CD4-positive, alpha-beta T cell treated with Interleukin-15 for 1 hour (primary cell): ENCODE data around the gene RSKR.
"Not testable (repeated sequence)": the region's sequence is repeated elsewhere in the genome, so short reads cannot be mapped to it uniquely, and the experiment has no call there.

Source experiments
- DNase-seq: peaks from one replicate; pipeline ENCODE4 v3.0.0-alpha.2; 2020

The RSKR gene

DNA sequence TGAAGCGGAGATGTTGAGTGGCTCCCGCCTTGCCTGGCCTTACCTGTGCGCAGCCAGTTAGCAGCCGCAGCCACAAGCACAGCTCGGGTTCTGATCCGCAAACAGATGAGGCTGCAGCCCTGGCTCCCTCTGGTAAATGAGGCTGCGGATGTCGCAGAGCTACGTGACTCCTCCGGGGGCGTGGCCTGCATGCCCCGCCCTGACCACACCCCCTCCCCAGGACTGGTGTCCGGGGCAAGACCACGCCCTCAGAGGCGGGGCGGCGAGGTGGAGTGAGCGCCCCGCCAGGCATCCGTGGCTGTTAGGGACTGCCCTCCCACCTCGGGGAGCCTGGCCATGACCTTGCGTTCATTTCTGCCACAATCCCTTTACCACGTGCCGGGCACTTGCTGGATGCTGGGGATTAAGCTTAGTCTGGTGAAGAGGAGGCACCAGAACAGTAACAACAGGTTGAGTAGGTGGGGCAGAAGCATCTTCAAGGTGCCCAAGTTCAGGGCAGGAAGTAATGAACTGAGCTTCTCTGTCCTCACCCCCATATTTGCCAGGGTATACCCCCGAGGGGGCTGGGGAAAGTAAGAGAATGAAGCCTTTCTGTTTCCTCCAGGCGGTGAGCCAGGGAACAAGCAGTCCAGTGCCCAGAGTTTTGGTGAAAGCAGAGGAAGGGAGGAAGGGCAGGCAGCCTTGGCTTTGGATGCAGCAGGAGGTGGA is 37.1 kb downstream of the RSKR start, which contains the start of gene ALDOC:
TSS of gene ALDOC (minus strand) at position 138 of the 708 bp plus-strand sequence. CDS start 1,363 bp downstream, outside the sequence.
- DNase-seq: peak; percentile 98

GRCh38 chr17:28576016-28576415 is 38.0 kb downstream of the RSKR start:
- not testable (repeated sequence) for DNase-seq

GRCh38 chr17:28575126-28575795 is 38.7 kb downstream of the RSKR start:
- DNase-seq: no peak

DNA sequence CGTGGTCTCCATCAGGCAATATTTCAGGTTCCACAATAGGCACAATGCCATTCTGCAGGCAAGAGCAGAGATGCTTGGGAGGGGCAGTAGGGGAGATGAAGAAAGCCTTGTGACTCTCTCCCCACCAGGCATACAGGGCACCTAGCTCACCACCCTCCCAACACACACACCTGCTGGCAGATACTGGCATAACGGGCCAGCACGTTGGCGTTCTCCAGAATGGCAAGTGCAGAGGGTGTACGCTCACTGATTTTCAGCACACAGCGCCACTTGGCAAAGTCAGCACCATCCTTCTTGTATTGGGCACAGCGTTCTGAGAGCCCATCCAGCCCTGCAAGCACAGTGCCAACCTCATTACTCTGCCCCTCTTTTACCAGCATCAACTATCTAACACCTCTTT is 39.5 kb downstream of the RSKR start:
- DNase-seq: no peak

DNA sequence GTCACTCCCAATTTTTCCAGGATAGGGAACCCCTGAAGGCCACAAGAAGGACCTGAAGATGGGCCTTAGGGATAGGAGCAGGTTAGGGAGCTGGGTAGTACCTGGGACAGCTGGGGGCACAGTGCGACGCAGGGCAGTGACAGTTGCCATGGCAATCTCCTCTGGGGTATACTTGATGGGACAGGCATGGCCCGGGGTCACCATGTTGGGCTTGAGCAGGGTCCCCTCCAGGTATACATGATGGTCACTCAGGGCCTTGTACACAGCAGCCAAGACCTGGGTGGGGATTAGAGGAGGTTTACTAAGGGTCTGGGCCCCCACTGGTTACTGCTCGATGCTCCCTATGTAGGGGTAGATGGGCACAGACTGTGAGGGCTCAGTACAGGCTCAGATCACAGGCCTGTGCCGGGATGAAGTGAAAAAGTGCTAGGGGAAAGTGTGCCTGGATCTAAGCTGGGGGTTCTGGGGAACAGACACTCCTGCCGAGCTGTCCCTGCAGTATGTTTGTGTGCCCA is 40.0 kb downstream of the RSKR start:
- no peak for DNase-seq

DNA sequence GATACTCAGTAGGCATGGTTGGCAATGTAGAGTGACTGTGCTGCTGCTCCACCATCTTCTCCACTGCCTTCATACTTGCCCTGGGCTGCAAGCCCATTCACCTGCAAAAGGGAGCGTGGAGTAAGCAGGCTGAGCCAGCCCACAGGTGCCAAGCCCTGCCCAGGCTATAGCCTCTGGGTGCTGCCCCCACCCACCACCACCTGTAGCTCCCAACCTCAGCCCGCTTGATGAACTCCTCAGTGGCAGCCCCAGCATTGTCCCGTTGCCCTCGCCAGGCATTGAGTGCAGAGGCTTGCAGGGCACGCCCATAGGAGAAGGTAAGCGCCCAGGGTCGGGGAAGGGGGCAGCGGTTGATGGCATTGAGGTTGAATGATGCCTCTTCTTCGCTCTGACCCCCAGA is 40.5 kb downstream of the RSKR start:
- DNase-seq: no peak

GRCh38 chr17:28573040-28573380 is 41.0 kb downstream of the RSKR start:
- DNase-seq: no peak

GRCh38 chr17:28572259-28573039 is 41.5 kb downstream of the RSKR start:
- DNase-seq: no peak

DNA sequence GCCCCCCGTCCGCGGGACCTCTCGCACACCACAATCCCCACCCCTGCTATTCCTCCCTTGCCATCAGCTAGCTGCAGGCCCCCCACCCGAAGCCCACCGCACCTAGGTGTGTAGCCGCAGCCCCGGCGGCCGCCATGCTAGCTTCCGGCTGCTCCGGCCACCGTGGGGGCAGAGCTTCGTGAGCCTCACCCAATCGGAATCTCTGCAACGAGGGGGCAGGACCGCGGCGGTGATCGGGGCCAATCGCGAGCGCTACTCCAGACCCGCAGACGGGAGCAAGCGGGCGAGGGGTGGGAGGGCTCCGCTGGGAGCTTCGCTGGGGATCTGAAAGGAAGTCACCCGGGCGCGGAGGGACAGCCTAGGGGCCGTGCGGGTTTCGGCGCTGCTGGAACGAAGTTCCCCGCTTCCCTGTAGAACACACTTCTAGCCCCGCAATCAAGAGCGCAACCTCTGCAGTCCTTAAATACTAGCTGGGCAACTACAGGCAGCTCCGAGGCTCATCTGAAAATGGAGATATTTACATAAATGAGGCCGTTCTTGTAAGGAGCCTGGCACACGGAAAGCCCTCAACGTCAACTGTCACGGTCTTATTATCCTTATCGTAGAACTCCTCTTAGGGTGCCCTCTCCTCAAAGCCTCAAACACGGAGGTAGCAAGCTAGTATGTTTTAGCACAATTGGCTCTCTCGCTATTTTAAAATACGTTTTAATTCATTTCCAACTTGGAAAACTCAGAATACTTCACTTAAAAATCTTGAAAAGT is 42.4 kb downstream of the RSKR start, which contains the start of gene PIGS:
TSS of gene PIGS (minus strand) at position 164 of the 762 bp plus-strand sequence. CDS start at position 136, 28 bp downstream.
- DNase-seq: peak; percentile 89

DNA sequence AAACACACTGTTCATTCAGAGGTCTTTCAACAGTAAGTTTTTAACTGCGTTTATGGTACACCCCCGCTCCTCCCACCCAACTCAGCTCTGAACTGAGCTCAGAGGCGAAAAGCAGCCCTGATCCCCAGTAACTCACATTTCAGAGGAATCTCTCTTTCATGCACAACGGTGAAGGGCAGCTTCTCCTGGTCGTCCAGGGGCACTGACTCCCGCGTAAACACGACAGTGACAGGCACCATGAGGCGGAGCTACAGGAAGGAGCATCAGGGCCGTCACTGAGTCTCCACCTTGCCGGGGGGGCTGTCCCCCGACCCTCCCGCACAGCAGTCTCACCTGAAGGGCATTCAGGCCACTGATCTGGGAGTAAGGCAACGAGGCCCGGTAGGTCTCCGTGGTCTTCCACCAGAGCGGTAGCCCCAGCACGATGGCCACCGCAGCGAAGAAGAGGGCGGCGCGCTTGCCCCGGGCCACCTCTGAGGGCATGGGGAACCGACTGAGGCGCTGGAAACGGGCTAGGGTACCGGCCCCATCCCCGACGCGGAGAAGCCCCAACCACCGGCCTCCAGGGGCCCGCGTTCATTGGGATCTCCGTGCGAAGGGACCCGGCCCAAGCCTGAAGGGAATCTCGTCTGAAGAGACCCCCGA is 43.1 kb downstream of the RSKR start:
- peak; percentile 31 for DNase-seq

GRCh38 chr17:28569446-28569845 is 44.5 kb downstream of the RSKR start:
- no peak for DNase-seq

DNA sequence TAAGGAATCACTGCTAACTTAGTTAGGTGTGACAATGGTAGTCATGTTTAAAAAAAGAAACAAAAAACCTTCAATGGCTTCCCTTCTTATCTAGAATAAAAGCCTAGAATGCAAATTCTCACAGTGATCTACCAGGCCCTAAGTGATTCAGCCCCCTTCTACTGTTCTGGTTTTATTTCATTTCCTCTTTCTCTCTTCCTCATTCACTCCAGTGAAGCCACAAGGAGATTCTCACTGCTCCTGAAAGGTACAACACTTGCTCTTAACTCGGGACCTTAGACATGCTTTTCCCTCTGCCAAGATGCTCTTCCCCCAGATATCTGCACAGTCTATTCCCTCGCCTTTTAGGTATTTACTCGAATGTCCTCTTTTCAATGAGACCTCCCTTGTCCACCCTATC is 46.4 kb downstream of the RSKR start:
- no peak for DNase-seq

GRCh38 chr17:28563475-28563874 is 50.5 kb downstream of the RSKR start:
- no peak for DNase-seq
